HG03060 (cell line): Measurements from ENCODE around the gene OPCML.

Experiments used
- ATAC-seq: cut with Tn5 transposase; IDR thresholded peaks from one replicate; pipeline ENCODE4 v1.9.1; 2021; ENCODE audit warnings: low read depth, moderate number of reproducible peaks; ENCODE audit not compliant: unreplicated experiment

OPCML gene

GRCh38 chr11:133011604-133012003 is 520.7 kb downstream of the OPCML start:
- ATAC-seq: no peak

GRCh38 chr11:133007027-133007584 is 525.2 kb downstream of the OPCML start:
- no peak for ATAC-seq

GRCh38 chr11:133004369-133004768 is 527.9 kb downstream of the OPCML start:
- no peak for ATAC-seq

GRCh38 chr11:132999516-132999915 is 532.8 kb downstream of the OPCML start:
- ATAC-seq: no peak

- ATAC-seq: no peak
Measured at GRCh38 chr11:132999031-132999430, 533.3 kb downstream of the OPCML start.

GRCh38 chr11:132997396-132997795 is 534.9 kb downstream of the OPCML start:
- no peak for ATAC-seq

- ATAC-seq: no peak
Measured at GRCh38 chr11:132994966-132995365, 537.3 kb downstream of the OPCML start.

- no peak for ATAC-seq
Measured at GRCh38 chr11:132993991-132994502, 538.3 kb downstream of the OPCML start.

GRCh38 chr11:132992838-132993631 is 539.3 kb downstream of the OPCML start:
- ATAC-seq: no peak

- no peak for ATAC-seq
Measured at GRCh38 chr11:132988411-132988810, 543.9 kb downstream of the OPCML start.

- ATAC-seq: no peak
Measured at GRCh38 chr11:132987936-132988335, 544.4 kb downstream of the OPCML start.

- no peak for ATAC-seq
Measured at GRCh38 chr11:132983641-132983978, 548.7 kb downstream of the OPCML start.

GRCh38 chr11:132982772-132983640 is 549.3 kb downstream of the OPCML start:
- ATAC-seq: no peak

GRCh38 chr11:132981131-132981956 is 551.0 kb downstream of the OPCML start:
- no peak for ATAC-seq

GRCh38 chr11:132980670-132981069 is 551.6 kb downstream of the OPCML start:
- ATAC-seq: no peak

GRCh38 chr11:132977746-132978145 is 554.6 kb downstream of the OPCML start:
- no peak for ATAC-seq

GRCh38 chr11:132977241-132977640 is 555.1 kb downstream of the OPCML start:
- ATAC-seq: no peak

- ATAC-seq: no peak
Measured at GRCh38 chr11:132976115-132976514, 556.2 kb downstream of the OPCML start.

GRCh38 chr11:132973686-132974085 is 558.6 kb downstream of the OPCML start:
- no peak for ATAC-seq

- no peak for ATAC-seq
Measured at GRCh38 chr11:132972565-132972964, 559.7 kb downstream of the OPCML start.
